Endothelial cell of hepatic sinusoid (primary cell): ENCODE results near the gene CGB1.
"Not testable (repeated sequence)": the region's sequence is repeated elsewhere in the genome, so short reads cannot be mapped to it uniquely, and the experiment has no call there.

Source experiments
- in situ Hi-C: cut with HindIII; loops from 2 replicates; pipeline ENCODE4 v1.10.0; 2017; ENCODE audit warnings: low sequenced_read_pairs

Gene CGB1

GRCh38 chr19:49036815-49037214 lies at the start of gene CGB1:
TSS of gene CGB1 (minus strand) at chr19:49036895. CDS start at chr19:49036711, 184 bp downstream.
- in situ Hi-C loops, result not testable (repeated sequence)

GRCh38 chr19:49086296-49086695 lies 49.6 kb upstream of the CGB1 start:
- in situ Hi-C loops, result no loop called here

DNA sequence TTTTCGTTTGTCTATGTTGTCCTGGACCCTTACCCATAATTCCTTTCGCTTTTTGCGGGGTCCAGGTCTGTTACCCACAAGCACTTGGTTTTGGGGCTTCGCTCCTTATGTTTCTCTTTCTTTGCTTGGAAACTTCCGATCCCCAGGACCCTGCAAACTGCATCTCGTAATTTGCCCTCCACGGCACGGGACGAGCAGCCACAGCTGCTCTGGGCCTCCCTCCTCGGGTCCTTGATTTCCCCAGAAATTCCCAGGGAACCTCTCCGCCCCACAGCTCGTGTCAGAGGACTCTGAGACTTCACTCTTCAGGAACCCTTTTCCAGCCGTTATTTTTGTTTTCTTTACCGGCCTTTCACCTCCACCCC lies 49.2 kb upstream of the CGB1 start:
- in situ Hi-C loops, result no loop called here

DNA sequence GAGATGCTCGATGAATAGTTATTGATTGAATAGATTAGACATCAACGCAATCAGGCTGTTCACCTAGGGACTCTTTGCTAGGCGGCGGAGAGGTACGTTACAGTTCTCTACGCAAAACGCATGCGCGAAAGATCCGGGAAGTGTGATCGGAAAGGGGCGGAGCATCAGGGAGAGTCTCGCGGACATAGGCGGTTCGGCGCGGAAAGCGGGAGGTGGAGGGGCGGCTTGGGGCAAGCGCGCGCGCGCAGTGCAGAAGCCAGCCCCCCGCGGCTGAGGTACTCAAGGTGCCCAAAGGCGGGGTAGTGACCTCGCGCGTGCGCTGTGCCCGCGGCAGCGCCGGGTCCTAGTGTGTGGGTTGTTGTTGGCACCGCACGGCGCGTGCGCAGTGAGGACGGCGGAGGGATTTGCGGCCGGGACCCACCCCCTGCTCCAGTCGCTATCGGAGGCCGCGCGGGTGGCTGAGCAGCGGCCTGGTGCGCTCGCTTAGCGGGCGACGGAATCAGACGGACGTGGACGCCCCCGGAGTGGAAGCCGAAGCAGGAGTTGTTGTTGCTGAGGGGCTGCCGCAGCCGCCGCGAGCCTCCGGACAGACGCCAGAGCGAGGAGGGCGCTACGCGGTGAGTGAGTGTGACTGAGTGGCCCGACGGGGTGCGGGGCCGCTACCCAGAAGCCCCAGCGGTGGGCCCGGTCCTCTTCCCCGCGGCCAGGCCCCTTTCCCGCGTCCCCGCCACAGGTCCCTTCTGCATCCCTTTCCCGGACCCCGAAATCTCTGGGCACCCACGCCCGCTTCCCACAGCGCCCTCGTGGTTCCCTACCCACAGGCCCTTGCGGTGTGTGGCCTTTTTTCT lies 48.5 kb upstream of the CGB1 start, which contains the start of gene SNRNP70:
Gene SNRNP70 (plus strand): TSS at position 432 of the 848 bp plus-strand sequence. CDS start 964 bp downstream, outside the sequence.
- in situ Hi-C loops, result no loop called here

- in situ Hi-C loops, result loop anchor here (5.0 kb wide), 1 partner anchor 108 kb away; no protein-coding TSS in a partner anchor
Measured at GRCh38 chr19:49084206-49085019, 47.7 kb upstream of the CGB1 start.

- in situ Hi-C loops, result loop anchor here (5.0 kb wide), 1 partner anchor 111 kb away; no protein-coding TSS in a partner anchor
Measured at GRCh38 chr19:49081273-49081672, 44.6 kb upstream of the CGB1 start.

DNA sequence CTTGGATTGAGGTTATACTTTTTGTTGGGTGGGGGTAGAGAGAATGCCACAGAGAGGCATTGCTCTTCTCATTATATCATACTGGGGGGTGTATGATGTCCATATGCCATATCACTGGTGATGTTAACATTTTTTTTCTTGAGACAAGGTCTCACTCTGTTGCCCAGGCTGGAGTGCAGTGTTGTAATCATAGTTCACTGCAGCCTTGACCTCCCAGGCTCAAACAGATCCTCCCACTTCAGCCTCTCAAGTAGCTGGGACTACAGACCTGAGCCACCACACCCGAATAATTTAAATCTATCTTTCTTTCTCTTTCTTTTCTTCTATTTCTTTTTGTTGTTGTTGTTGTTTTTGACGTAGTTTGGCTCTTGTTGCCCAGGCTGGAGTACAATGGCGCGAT lies 43.7 kb upstream of the CGB1 start:
- in situ Hi-C loops, result loop anchor here (5.0 kb wide), 1 partner anchor 112 kb away; no protein-coding TSS in a partner anchor

DNA sequence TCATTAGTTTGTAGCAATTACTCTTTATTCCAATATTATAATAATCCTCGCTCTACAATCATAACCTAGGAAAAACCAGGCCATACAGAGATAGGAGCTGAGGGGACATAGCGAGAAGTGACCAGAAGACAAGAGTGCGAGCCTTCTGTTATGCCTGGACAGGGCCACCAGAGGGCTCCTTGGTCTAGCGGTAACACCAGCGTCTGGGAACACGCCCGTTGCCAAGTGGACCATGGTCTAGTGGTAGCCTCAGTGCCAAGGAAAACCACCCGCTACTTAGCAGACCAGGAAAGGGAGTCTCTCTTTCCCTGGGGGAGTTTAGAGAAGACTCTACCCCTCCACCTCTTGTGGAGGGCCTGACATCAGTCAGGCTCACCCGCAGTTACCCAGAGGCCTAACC lies 38.2 kb upstream of the CGB1 start:
- in situ Hi-C loops, result not testable (repeated sequence)

DNA sequence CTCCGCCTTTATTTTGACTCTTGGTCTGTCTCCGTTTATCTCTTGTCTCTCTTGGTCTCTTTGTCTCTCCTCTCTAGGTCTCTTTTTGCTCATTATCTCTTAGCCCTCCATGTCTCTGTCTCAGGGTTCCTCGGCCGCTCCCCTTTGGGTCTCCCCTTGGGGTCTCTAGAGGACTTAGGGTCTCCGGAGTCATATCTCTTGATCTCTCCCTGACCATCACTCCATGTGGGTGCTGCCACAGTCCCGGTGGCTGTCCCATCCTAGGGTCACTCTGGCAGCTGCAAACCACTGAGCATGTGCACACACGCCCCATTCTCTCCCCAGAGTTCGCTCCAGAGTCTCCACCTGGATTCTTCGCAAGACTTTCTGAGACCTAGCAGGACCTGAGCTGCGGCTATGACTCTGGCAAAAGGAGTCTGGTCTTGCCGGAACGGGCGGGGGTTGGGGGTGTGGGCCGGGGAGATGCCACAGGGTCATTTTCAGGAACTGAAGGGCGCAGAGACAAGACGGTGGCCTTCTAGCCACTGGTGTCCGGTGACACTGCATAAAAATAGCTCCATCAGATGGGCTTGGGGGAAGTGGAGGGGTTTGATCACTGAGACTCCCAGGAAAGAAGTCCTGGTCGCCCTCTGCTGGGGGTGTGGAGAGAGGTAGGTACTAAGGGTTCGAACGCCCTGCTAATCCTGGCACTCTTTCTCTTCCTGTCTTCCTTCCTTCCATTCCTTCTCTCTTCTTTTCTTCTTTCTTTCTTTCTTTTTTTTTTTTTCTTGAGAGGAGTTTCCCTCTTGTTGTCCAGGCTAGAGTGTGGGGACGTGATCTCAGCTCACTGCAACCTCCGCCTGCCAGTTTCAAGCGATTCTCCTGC lies 37.1 kb upstream of the CGB1 start:
- in situ Hi-C loops, result no loop called here

- in situ Hi-C loops, result no loop called here
Measured at GRCh38 chr19:49071860-49072547, 35.3 kb upstream of the CGB1 start.

DNA sequence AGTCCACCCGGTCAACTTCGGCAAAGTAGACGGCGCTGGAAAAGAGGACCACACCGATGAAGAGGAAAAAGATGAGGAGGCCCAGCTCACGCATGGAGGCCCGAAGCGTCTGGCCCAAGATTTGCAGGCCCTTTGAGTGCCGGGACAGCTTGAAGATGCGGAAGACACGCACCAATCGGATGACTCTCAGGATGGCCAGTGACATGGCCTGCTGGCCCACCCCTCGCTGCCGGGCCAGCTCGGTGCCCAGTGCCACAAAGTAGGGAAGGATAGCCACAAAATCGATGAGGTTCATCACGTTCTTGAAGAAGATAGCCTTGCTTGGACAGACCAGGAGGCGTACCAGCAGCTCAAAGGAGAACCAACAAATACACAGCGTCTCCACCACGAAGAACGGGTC lies 33.7 kb upstream of the CGB1 start:
- in situ Hi-C loops, result no loop called here

GRCh38 chr19:49069026-49069425 lies 32.3 kb upstream of the CGB1 start:
- in situ Hi-C loops, result no loop called here

DNA sequence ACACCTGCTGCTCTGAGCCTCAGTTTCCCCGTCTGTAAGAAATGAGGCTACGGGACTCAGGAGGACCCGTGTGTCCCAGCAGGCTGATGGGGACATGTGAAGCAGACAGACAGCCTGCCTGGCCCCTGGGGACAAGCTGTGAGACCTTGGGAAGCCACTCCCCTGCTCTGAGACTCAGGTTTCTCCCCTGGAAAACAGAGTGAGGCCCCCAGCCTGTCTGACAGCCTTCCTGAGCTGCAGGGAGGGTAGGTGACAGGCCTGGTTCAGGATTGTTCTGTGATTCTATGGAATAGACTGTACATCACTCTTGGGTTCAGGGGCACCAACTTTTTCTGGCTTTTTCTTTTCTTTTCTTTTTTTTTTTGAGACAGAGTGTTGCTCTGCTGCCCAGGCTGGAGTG lies 30.9 kb upstream of the CGB1 start:
- in situ Hi-C loops, result no loop called here

DNA sequence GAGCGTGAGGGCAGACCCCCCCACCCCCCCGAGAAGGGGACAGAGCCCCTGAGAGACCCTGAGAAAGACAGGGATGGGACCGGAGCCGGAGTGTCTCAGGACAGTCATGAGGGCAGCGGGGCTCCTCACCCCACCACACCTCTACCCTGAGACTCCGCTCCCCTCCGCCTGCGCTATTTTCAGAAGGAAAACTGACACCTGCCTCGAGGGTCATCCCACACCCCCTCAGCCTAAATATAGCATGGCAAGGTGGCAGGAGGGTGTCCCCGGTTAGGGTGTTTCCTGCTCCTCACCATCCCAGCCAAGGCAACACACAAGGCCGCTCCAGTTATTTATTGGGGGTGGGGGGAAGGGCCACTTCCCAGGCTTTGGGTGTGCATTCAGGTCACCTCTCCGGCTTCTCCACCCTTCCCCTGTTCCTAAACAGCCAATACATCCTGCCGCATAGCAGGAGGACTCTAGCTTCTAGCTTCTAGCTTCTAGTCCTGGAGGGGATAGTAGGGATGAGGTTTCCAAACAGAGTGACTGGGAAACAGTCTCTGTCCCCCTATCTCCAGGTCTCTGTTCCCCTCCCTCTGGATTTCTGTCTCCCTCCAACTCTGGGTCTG lies 29.3 kb upstream of the CGB1 start:
- in situ Hi-C loops, result no loop called here

DNA sequence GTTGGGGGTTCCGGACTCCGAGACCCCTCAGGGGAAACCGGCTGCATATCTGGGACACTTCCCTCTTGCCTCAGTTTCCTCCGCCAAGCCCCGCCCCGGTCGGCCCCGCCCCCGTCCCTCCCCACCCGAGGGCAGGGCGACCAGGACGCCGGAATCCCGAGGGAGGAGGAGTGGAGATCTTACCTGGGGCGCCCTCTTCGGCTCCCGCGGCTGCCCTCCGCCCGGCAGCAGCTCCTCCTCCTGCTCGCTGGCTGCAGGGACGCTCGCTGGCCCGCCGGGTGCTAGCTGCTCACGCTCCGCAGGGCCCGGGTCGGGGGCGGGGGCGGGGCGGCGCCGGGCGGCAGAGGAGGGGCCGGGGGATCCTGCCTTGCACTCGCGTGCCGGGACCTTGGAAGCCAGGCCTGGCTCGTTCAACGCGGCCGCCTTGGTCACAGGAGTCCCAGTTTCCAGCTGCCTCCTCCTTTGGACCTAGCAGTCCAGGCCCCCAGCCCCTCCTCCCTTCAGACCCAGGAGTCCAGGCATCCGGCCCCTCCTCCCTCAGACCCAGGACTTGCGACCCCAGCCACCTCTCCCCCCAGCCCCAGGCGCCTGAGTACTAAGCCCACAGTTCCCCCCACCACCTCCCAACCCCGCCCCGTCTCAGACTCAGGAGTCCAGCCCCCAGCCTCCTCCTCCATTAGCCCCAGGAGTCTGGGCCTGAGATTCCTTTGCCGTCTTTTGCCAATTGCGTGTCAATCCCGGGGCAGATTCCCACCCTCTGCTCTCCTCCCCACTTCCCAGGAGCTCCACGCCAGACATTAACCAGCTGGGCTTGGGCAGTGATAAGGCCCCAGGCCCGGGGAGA lies 28.3 kb upstream of the CGB1 start, which contains the start of gene NTF4:
Gene NTF4 (minus strand): TSS at position 51 of the 844 bp plus-strand sequence. CDS start 2,821 bp downstream, outside the sequence.
- in situ Hi-C loops, result no loop called here

DNA sequence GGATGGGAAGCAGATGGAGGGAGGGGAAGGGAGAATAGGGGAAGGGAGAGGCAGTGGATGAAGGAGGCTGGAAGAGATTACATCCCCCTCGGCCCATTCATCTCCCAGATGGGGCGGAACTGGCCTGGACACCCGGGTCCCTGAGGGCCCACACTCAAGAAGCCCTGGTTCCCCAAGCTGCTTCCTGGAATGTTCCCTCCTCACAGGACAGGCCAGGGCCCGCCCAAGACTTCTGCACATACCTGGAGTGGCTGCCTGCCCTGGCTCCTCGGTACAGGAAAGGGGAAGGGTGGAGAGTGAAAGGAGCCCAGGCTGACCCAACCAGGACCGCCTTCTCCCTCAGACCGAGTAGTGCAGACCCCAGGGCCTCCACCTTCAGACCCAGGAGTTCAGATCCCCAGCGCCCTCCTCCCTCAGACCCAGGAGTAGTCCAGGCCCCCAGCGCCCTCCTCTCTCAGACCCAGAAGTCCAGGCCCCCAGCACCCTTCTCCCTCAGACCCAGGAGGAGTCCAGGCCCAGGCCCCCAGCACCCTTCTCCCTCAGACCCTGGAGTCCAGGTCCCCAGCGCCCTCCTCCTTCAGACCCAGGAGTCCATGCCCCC lies 27.4 kb upstream of the CGB1 start:
- in situ Hi-C loops, result no loop called here

DNA sequence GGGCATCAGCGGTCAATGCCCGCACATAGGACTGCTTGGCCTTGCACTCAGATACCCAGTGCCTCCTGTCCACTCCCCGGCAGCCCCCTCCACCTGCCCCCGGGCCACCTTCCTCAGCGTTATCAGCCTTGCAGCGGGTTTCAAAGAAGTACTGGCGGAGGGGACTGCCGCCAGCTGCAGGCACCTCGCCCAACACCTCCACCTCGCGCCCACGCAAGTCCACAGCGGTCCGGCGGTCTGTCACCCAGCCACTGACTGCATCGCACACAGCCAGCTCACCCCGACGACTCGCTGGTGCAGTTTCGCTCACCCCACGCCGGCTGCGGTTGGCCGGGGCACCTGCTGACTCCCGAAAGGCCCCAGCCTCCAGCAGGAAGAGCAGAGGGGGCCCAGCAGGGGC lies 24.8 kb upstream of the CGB1 start:
- in situ Hi-C loops, result no loop called here

- in situ Hi-C loops, result no loop called here
Measured at GRCh38 chr19:49061000-49061399, 24.3 kb upstream of the CGB1 start.
